Astrocyte (in vitro differentiated cells and primary cell): ENCODE data around the gene MEPE. TPM values are rescaled to one million over a fixed set of nuclear protein-coding genes. Genes with fewer than 3 reads are reported as not detected.

ENCODE experiments used
- DNase-seq: peaks from one replicate; pipeline ENCODE4 v3.0.0-alpha.2; 2010; ENCODE audit warnings: low read depth
- FAIRE-seq: peaks from 2 replicates; lab custom pipeline; 2011; peaks lifted over from hg19 to GRCh38; lab: Jason Lieb, UNC
- H2AFZ ChIP-seq: 2 replicates; pipeline ENCODE4 v1.6.0; 2012; ENCODE audit warnings: low read depth, low read length, inconsistent platforms
- H3K27ac ChIP-seq: 2 replicates; pipeline ENCODE4 v1.5.1; 2011; ENCODE audit warnings: low read depth, low read length, inconsistent platforms
- H3K27me3 ChIP-seq: 2 replicates; pipeline ENCODE4 v1.6.0; 2011; ENCODE audit warnings: low read length, inconsistent platforms; ENCODE audit not compliant: insufficient read depth
- H3K36me3 ChIP-seq: 2 replicates; pipeline ENCODE4 v1.5.1; 2011; ENCODE audit warnings: low read length, inconsistent platforms; ENCODE audit not compliant: insufficient read depth
- H3K4me1 ChIP-seq: 2 replicates; pipeline ENCODE4 v1.5.1; 2011; ENCODE audit warnings: low read length, inconsistent platforms; ENCODE audit not compliant: insufficient read depth
- H3K4me2 ChIP-seq: 2 replicates; pipeline ENCODE4 v1.6.0; 2012; ENCODE audit warnings: low read length, inconsistent platforms
- H3K4me3 ChIP-seq: 2 replicates; pipeline ENCODE4 v1.5.1; 2011; ENCODE audit warnings: low read depth, mild to moderate bottlenecking, low read length, inconsistent platforms; ENCODE audit not compliant: insufficient read depth
- H3K79me2 ChIP-seq: 2 replicates; pipeline ENCODE4 v1.6.0; 2012; ENCODE audit warnings: mild to moderate bottlenecking, low read length, inconsistent platforms; ENCODE audit not compliant: insufficient read depth
- H3K9ac ChIP-seq: 2 replicates; pipeline ENCODE4 v1.6.0; 2012; ENCODE audit warnings: mild to moderate bottlenecking, low read length, inconsistent platforms
- H3K9me3 ChIP-seq: 2 replicates; pipeline ENCODE4 v1.5.1; 2012; ENCODE audit warnings: low read depth, mild to moderate bottlenecking, low read length, inconsistent platforms; ENCODE audit not compliant: insufficient read depth
- H4K20me1 ChIP-seq: 2 replicates; pipeline ENCODE4 v1.6.0; 2012; ENCODE audit warnings: low read length, inconsistent platforms; ENCODE audit not compliant: insufficient read depth
- H3K27ac Mint-ChIP-seq: one replicate; pipeline ENCODE4 v1.8.0; 2021; ENCODE audit warnings: mild to moderate bottlenecking, mixed read lengths; ENCODE audit not compliant: unreplicated experiment
- H3K27me3 Mint-ChIP-seq: one replicate; pipeline ENCODE4 v1.8.0; 2021; ENCODE audit warnings: low read depth, mixed read lengths; ENCODE audit not compliant: unreplicated experiment
- H3K36me3 Mint-ChIP-seq: one replicate; pipeline ENCODE4 v1.8.0; 2021; ENCODE audit warnings: low read depth, mixed read lengths; ENCODE audit not compliant: unreplicated experiment
- H3K4me1 Mint-ChIP-seq: one replicate; pipeline ENCODE4 v1.8.0; 2021; ENCODE audit warnings: low read depth, mixed read lengths; ENCODE audit not compliant: unreplicated experiment
- H3K4me3 Mint-ChIP-seq: one replicate; pipeline ENCODE4 v1.8.0; 2021; ENCODE audit warnings: mild to moderate bottlenecking, moderate library complexity, mixed read lengths; ENCODE audit not compliant: unreplicated experiment
- H3K9me3 Mint-ChIP-seq: one replicate; pipeline ENCODE4 v1.8.0; 2021; ENCODE audit warnings: mild to moderate bottlenecking, mixed read lengths; ENCODE audit not compliant: unreplicated experiment
- EZH2 ChIP-seq: IDR thresholded peaks from 2 replicates; pipeline ENCODE4 v1.6.1; 2012; ENCODE audit warnings: mild to moderate bottlenecking, low read length, inconsistent platforms; ENCODE audit not compliant: insufficient read depth
- total RNA-seq: library from RNA; stranded (reverse); gene quantifications from 2 replicates; pipeline ENCODE4 v1.2.1, GENCODE V29; 2021
- TF ChIP-seq, protein P1 (sequence below): IDR thresholded peaks from 2 replicates; pipeline ENCODE4 v1.5.1; 2011; ENCODE audit warnings: low read depth, mild to moderate bottlenecking, inconsistent platforms, low read length, moderate library complexity; ENCODE audit not compliant: insufficient read depth

The MEPE gene
- total RNA-seq, 1 donor from 2014 or later: not detected

GRCh38 chr4:87840149-87840548 is 7.4 kb downstream of the MEPE start:
- peaks cover 12% of the 10 kb centered on the region for H3K4me1 ChIP-seq
- no peaks in the 10 kb centered on the region for H4K20me1 ChIP-seq
- H3K27ac Mint-ChIP-seq: no peak overlapping the region
- no peak overlapping the region for H3K4me2 ChIP-seq
- no peak overlapping the region for H3K9ac ChIP-seq
- H3K27me3 Mint-ChIP-seq: no peaks in the 10 kb centered on the region
- H3K36me3 Mint-ChIP-seq: no peaks in the 10 kb centered on the region
- H3K4me3 Mint-ChIP-seq: no peak overlapping the region
- no peaks in the 10 kb centered on the region for H3K36me3 ChIP-seq
- FAIRE-seq (no peak), DNase-seq (no peak)
- no peaks in the 10 kb centered on the region for H3K27me3 ChIP-seq
- H3K9me3 Mint-ChIP-seq: no peaks in the 10 kb centered on the region
- H3K9me3 ChIP-seq: no peaks in the 10 kb centered on the region
- no peak for TF ChIP-seq EZH2
- TF ChIP-seq, protein P1, sequence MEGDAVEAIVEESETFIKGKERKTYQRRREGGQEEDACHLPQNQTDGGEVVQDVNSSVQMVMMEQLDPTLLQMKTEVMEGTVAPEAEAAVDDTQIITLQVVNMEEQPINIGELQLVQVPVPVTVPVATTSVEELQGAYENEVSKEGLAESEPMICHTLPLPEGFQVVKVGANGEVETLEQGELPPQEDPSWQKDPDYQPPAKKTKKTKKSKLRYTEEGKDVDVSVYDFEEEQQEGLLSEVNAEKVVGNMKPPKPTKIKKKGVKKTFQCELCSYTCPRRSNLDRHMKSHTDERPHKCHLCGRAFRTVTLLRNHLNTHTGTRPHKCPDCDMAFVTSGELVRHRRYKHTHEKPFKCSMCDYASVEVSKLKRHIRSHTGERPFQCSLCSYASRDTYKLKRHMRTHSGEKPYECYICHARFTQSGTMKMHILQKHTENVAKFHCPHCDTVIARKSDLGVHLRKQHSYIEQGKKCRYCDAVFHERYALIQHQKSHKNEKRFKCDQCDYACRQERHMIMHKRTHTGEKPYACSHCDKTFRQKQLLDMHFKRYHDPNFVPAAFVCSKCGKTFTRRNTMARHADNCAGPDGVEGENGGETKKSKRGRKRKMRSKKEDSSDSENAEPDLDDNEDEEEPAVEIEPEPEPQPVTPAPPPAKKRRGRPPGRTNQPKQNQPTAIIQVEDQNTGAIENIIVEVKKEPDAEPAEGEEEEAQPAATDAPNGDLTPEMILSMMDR: no peak
- H3K4me1 Mint-ChIP-seq: peaks cover 21% of the 10 kb centered on the region
- no peak overlapping the region for H2AFZ ChIP-seq
- H3K79me2 ChIP-seq: no peaks in the 10 kb centered on the region
- H3K27ac ChIP-seq: no peak overlapping the region
- H3K4me3 ChIP-seq: no peak overlapping the region

DNA sequence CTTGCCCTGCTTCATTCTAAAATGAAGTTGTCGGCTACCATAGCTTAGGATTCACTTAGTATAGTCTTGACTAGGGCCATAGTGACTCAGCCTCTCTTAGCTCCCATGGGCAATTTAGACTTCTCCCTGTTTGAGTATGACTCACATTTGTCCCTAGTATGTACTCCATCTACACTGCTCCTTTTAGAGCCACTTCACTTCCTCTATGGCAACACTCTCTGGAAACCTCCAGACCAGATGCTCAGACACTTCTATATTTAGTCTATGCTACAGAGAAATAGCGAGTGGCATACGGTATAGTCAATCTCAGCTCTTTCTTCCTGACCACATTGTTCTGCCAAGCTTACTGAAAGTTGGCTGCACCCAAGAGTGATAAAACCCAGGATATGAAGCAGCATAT is 11.2 kb downstream of the MEPE start:
- Histone ChIP-seq H3K27ac (peak overlapping the region; percentile 17), H4K20me1 (no peaks in the 10 kb centered on the region), H3K9me3 (no peaks in the 10 kb centered on the region), H3K4me2 (peak overlapping the region; percentile 65), H3K9ac (no peak overlapping the region), H2AFZ (peak overlapping the region; percentile 48), H3K4me3 (peak overlapping the region; percentile 1), H3K79me2 (no peaks in the 10 kb centered on the region), H3K36me3 (no peaks in the 10 kb centered on the region), H3K4me1 (peaks cover 9% of the 10 kb centered on the region), H3K27me3 (no peaks in the 10 kb centered on the region)
- no peaks in the 10 kb centered on the region for H3K27me3 Mint-ChIP-seq
- H3K27ac Mint-ChIP-seq: peak overlapping the region; percentile 70
- FAIRE-seq: peak; percentile 74
- no peaks in the 10 kb centered on the region for H3K9me3 Mint-ChIP-seq
- TF ChIP-seq, protein P1: no peak
- TF ChIP-seq EZH2: no peak
- no peak overlapping the region for H3K4me3 Mint-ChIP-seq
- peak; percentile 86 for DNase-seq
- no peaks in the 10 kb centered on the region for H3K36me3 Mint-ChIP-seq
- peaks cover 14% of the 10 kb centered on the region for H3K4me1 Mint-ChIP-seq

GRCh38 chr4:87844452-87844851 is 11.7 kb downstream of the MEPE start:
- peak overlapping the region; percentile 70 for H3K27ac Mint-ChIP-seq
- peak overlapping the region; percentile 17 for H3K27ac ChIP-seq

More at GRCh38 chr4:87844452-87844851, 11.7 kb downstream of the MEPE start:
- Mint-ChIP-seq H3K36me3 (no peaks in the 10 kb centered on the region), H3K4me1 (peaks cover 16% of the 10 kb centered on the region), H3K27me3 (no peaks in the 10 kb centered on the region), H3K9me3 (no peaks in the 10 kb centered on the region), H3K4me3 (no peak overlapping the region)
- TF ChIP-seq, protein P1: no peak
- no peak for TF ChIP-seq EZH2
- Histone ChIP-seq H2AFZ (no peak overlapping the region), H3K9me3 (no peaks in the 10 kb centered on the region), H3K9ac (no peak overlapping the region), H3K4me2 (peak overlapping the region; percentile 65), H3K4me3 (no peak overlapping the region), H4K20me1 (no peaks in the 10 kb centered on the region), H3K4me1 (peaks cover 10% of the 10 kb centered on the region), H3K36me3 (no peaks in the 10 kb centered on the region), H3K79me2 (no peaks in the 10 kb centered on the region), H3K27me3 (no peaks in the 10 kb centered on the region)
- FAIRE-seq (no peak), DNase-seq (no peak)
